Measurements from ENCODE around the gene C16orf92. TPM values are rescaled to one million over a fixed set of nuclear protein-coding genes. Genes with fewer than 3 reads are reported as not detected.
"Not testable (repeated sequence)": the region's sequence is repeated elsewhere in the genome, so short reads cannot be mapped to it uniquely, and the experiment has no call there.

The C16orf92 gene
- total RNA-seq, 1 donor from 2014 or later, result not detected

GRCh38 chr16:30040221-30040620 is 17.2 kb downstream of the C16orf92 start:
- H3K27ac Mint-ChIP-seq (ENCODE audit: unreplicated experiment), result no peak overlapping the region
- H3K9me3 Mint-ChIP-seq (ENCODE audit: low read depth), result no peaks in the 10 kb centered on the region
- no peaks in the 10 kb centered on the region for H3K36me3 Mint-ChIP-seq (ENCODE audit: low read depth)
- no peak for DNase-seq (ENCODE audit: low spot score)
- H3K4me1 Mint-ChIP-seq (ENCODE audit: low read depth), result no peaks in the 10 kb centered on the region
- TF ChIP-seq CTCF (IDR thresholded peaks at IDR 0.05), result no peak
- H3K27me3 Mint-ChIP-seq (ENCODE audit: low read depth), result peaks cover 16% of the 10 kb centered on the region
- no peak overlapping the region for H3K4me3 Mint-ChIP-seq (ENCODE audit: unreplicated experiment)

- DNase-seq (ENCODE audit: low spot score); H3K27ac Mint-ChIP-seq (ENCODE audit: unreplicated experiment); H3K4me3 Mint-ChIP-seq (ENCODE audit: unreplicated experiment); H3K9me3 Mint-ChIP-seq (ENCODE audit: low read depth); H3K4me1 Mint-ChIP-seq (ENCODE audit: low read depth); H3K36me3 Mint-ChIP-seq (ENCODE audit: low read depth): not testable (repeated sequence)
- peaks cover 13% of the 10 kb centered on the region for H3K27me3 Mint-ChIP-seq (ENCODE audit: low read depth)
Measured at GRCh38 chr16:30040690-30041089, 17.7 kb downstream of the C16orf92 start.

DNA sequence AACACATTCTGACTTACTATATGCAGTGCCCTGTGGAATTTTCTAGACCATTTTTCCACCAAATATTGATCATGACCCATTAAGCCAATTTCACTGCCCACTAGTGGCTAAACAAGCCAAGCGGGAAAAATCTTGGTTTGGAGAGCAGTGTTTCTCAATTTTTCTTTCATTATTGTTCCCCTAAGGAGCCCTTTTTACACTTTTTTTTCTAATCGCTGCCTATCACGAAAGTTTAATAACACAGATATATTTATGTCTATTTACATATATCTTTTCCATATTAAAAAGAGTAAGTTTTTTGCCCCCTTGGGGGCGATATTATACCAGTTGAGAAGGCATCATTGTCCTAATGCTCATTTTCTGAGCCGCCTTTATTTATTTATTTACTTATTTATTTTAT is 18.8 kb downstream of the C16orf92 start:
- Mint-ChIP-seq H3K27ac (ENCODE audit: unreplicated experiment) (no peak overlapping the region), H3K4me1 (ENCODE audit: low read depth) (no peaks in the 10 kb centered on the region), H3K36me3 (ENCODE audit: low read depth) (no peaks in the 10 kb centered on the region), H3K9me3 (ENCODE audit: low read depth) (no peaks in the 10 kb centered on the region), H3K27me3 (ENCODE audit: low read depth) (peaks cover 6% of the 10 kb centered on the region), H3K4me3 (ENCODE audit: unreplicated experiment) (no peak overlapping the region)
- TF ChIP-seq CTCF (IDR thresholded peaks at IDR 0.05), result peak; percentile 84
- DNase-seq (ENCODE audit: low spot score), result no peak

GRCh38 chr16:30046178-30046577 is 23.2 kb downstream of the C16orf92 start:
- no peak overlapping the region for H3K27ac Mint-ChIP-seq (ENCODE audit: unreplicated experiment)
- no peak for DNase-seq (ENCODE audit: low spot score)
- H3K36me3 Mint-ChIP-seq (ENCODE audit: low read depth), result no peaks in the 10 kb centered on the region
- no peak overlapping the region for H3K4me3 Mint-ChIP-seq (ENCODE audit: unreplicated experiment)
- H3K27me3 Mint-ChIP-seq (ENCODE audit: low read depth), result no peaks in the 10 kb centered on the region
- no peaks in the 10 kb centered on the region for H3K9me3 Mint-ChIP-seq (ENCODE audit: low read depth)
- TF ChIP-seq CTCF (IDR thresholded peaks at IDR 0.05), result no peak
- peaks cover 4% of the 10 kb centered on the region for H3K4me1 Mint-ChIP-seq (ENCODE audit: low read depth)

GRCh38 chr16:30046588-30046987 is 23.6 kb downstream of the C16orf92 start:
- Mint-ChIP-seq H3K4me3 (ENCODE audit: unreplicated experiment) (no peak overlapping the region), H3K27ac (ENCODE audit: unreplicated experiment) (no peak overlapping the region), H3K27me3 (ENCODE audit: low read depth) (no peaks in the 10 kb centered on the region), H3K4me1 (ENCODE audit: low read depth) (peaks cover 7% of the 10 kb centered on the region), H3K9me3 (ENCODE audit: low read depth) (no peaks in the 10 kb centered on the region), H3K36me3 (ENCODE audit: low read depth) (no peaks in the 10 kb centered on the region)
- TF ChIP-seq CTCF (IDR thresholded peaks at IDR 0.05), result no peak
- no peak for DNase-seq (ENCODE audit: low spot score)

DNA sequence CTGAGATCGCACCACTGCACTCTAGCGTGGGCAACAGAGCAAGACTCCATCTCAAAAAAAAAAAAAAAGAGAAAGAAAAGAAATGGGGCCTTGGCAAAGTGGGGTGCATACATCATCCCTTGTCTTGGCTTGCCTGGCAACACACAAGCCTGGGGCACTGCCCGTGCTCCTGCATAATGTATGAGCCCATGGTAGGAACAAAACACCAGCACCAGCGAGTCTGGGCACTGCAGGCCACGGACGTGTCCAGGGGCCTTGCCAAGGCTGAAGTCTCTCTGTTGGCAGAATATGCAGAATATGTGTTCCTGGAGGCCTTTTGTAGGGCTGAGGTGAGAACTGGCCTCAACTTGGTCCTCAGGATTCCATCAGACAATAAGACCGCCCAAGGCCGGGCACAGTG is 26.9 kb downstream of the C16orf92 start:
- Mint-ChIP-seq H3K4me3 (ENCODE audit: unreplicated experiment) (no peak overlapping the region), H3K27me3 (ENCODE audit: low read depth) (no peaks in the 10 kb centered on the region), H3K27ac (ENCODE audit: unreplicated experiment) (no peak overlapping the region), H3K9me3 (ENCODE audit: low read depth) (no peaks in the 10 kb centered on the region), H3K36me3 (ENCODE audit: low read depth) (no peaks in the 10 kb centered on the region), H3K4me1 (ENCODE audit: low read depth) (peaks cover 22% of the 10 kb centered on the region)
- DNase-seq (ENCODE audit: low spot score), result no peak
- TF ChIP-seq CTCF (IDR thresholded peaks at IDR 0.05), result no peak

Measured in chondrocyte (in vitro differentiated cells).